Mucosa of rectum (tissue), 2 donors: ENCODE results near the gene ATXN10.

Experiments
- H3K27ac ChIP-seq, 2 donors: one replicate each; pipeline ENCODE4 v1.7.0; 2013; ENCODE audit warnings: inconsistent platforms in 2 of 2, low read depth in 2 of 2, low read length in 2 of 2
- H3K27me3 ChIP-seq, 2 donors: one replicate each; pipeline ENCODE4 v1.7.0; 2013; ENCODE audit warnings: low read length in 2 of 2; ENCODE audit not compliant: control insufficient read depth in 2 of 2, insufficient read depth in 2 of 2
- H3K36me3 ChIP-seq, 2 donors: one replicate each; pipeline ENCODE4 v1.7.0; 2013; ENCODE audit warnings: low read length in 2 of 2; ENCODE audit not compliant: control insufficient read depth in 2 of 2, insufficient read depth in 2 of 2
- H3K4me1 ChIP-seq, 2 donors: one replicate each; pipeline ENCODE4 v1.7.0; 2013; ENCODE audit warnings: low read length in 2 of 2, mild to moderate bottlenecking in 1 of 2; ENCODE audit not compliant: control insufficient read depth in 2 of 2, insufficient read depth in 2 of 2
- H3K4me3 ChIP-seq, 2 donors: one replicate each; pipeline ENCODE4 v1.7.0; 2013; ENCODE audit warnings: low read length in 2 of 2
- H3K9ac ChIP-seq, 2 donors: one replicate each; pipeline ENCODE4 v1.7.0; 2013; ENCODE audit warnings: low read length in 2 of 2, low read depth in 1 of 2, mild to moderate bottlenecking in 1 of 2
- H3K9me3 ChIP-seq, 2 donors: one replicate each; pipeline ENCODE4 v1.7.0; 2013; ENCODE audit warnings: low read length in 2 of 2; ENCODE audit not compliant: control insufficient read depth in 2 of 2
- donor health status: healthy.
- donor health status: Normal muscosa, but diverticular disease.

ATXN10 gene

GRCh38 chr22:45631841-45632238, 39.8 kb upstream of the ATXN10 start:
- H3K27ac ChIP-seq, result no peak overlapping the region
- no peaks in the 10 kb centered on the region for H3K36me3 ChIP-seq
- H3K9me3 ChIP-seq, result no peaks in the 10 kb centered on the region
- H3K4me1 ChIP-seq, result no peaks in the 10 kb centered on the region
- H3K4me3 ChIP-seq, result no peak overlapping the region
- H3K9ac ChIP-seq, result no peak overlapping the region
- peaks cover 8 to 10% of the 10 kb centered on the region in 2 donors for H3K27me3 ChIP-seq

GRCh38 chr22:45632791-45633515, 38.7 kb upstream of the ATXN10 start:
- H3K4me1 ChIP-seq, result no peaks in the 10 kb centered on the region
- H3K27me3 ChIP-seq, result peaks cover 8 to 10% of the 10 kb centered on the region in 2 donors
- H3K9me3 ChIP-seq, result no peaks in the 10 kb centered on the region
- no peak overlapping the region for H3K9ac ChIP-seq
- no peaks in the 10 kb centered on the region for H3K36me3 ChIP-seq
- no peak overlapping the region for H3K4me3 ChIP-seq
- no peak overlapping the region for H3K27ac ChIP-seq

- Histone ChIP-seq H3K4me3 (no peak overlapping the region), H3K27me3 (peaks cover 4 to 12% of the 10 kb centered on the region in 2 donors), H3K9me3 (no peaks in the 10 kb centered on the region), H3K9ac (no peak overlapping the region), H3K36me3 (no peaks in the 10 kb centered on the region), H3K27ac (no peak overlapping the region), H3K4me1 (peaks cover 6% of the 10 kb centered on the region in 2 donors)
These were observed 35.0 kb upstream of the ATXN10 start for GRCh38 chr22:45636683-45637082.

- Histone ChIP-seq H3K36me3 (no peaks in the 10 kb centered on the region), H3K4me1 (peaks cover 6% of the 10 kb centered on the region in 2 donors), H3K4me3 (no peak overlapping the region), H3K9ac (no peak overlapping the region), H3K9me3 (no peaks in the 10 kb centered on the region), H3K27me3 (peaks cover 0 to 6% of the 10 kb centered on the region in 2 donors), H3K27ac (no peak overlapping the region)
These were observed 33.4 kb upstream of the ATXN10 start for GRCh38 chr22:45638197-45638596.

- Histone ChIP-seq H3K4me3 (no peak overlapping the region), H3K27me3 (peaks cover 0 to 6% of the 10 kb centered on the region in 2 donors), H3K36me3 (no peaks in the 10 kb centered on the region), H3K27ac (no peak overlapping the region), H3K4me1 (peaks cover 6% of the 10 kb centered on the region in 2 donors), H3K9ac (no peak overlapping the region), H3K9me3 (no peaks in the 10 kb centered on the region)
These were observed 32.5 kb upstream of the ATXN10 start for GRCh38 chr22:45638834-45639746.

- Histone ChIP-seq H3K27me3 (peaks cover 0 to 3% of the 10 kb centered on the region in 2 donors), H3K4me3 (no peak overlapping the region), H3K27ac (no peak overlapping the region), H3K9ac (no peak overlapping the region), H3K36me3 (no peaks in the 10 kb centered on the region), H3K4me1 (peaks cover 6% of the 10 kb centered on the region in 2 donors), H3K9me3 (no peaks in the 10 kb centered on the region)
These were observed 31.9 kb upstream of the ATXN10 start for GRCh38 chr22:45639747-45640102.

GRCh38 chr22:45640291-45640940, 31.2 kb upstream of the ATXN10 start:
- peaks cover 5 to 6% of the 10 kb centered on the region in 2 donors for H3K27me3 ChIP-seq
- H3K9ac ChIP-seq, result no peak overlapping the region
- H3K4me3 ChIP-seq, result no peak overlapping the region
- H3K36me3 ChIP-seq, result no peaks in the 10 kb centered on the region
- no peak overlapping the region for H3K27ac ChIP-seq
- H3K9me3 ChIP-seq, result no peaks in the 10 kb centered on the region
- peaks cover 6% of the 10 kb centered on the region in 2 donors for H3K4me1 ChIP-seq

GRCh38 chr22:45640941-45641621, 30.6 kb upstream of the ATXN10 start:
- Histone ChIP-seq H3K36me3 (no peaks in the 10 kb centered on the region), H3K4me1 (peaks cover 6 to 8% of the 10 kb centered on the region in 2 donors), H3K27ac (no peak overlapping the region), H3K27me3 (peaks cover 7 to 8% of the 10 kb centered on the region in 2 donors), H3K4me3 (no peak overlapping the region), H3K9ac (no peak overlapping the region), H3K9me3 (no peaks in the 10 kb centered on the region)

GRCh38 chr22:45642986-45643385, 28.6 kb upstream of the ATXN10 start:
- no peak overlapping the region for H3K27ac ChIP-seq
- no peaks in the 10 kb centered on the region for H3K36me3 ChIP-seq
- H3K27me3 ChIP-seq, result peaks cover 7 to 9% of the 10 kb centered on the region in 2 donors
- no peak overlapping the region for H3K4me3 ChIP-seq
- peaks cover 6 to 8% of the 10 kb centered on the region in 2 donors for H3K4me1 ChIP-seq
- no peak overlapping the region for H3K9ac ChIP-seq
- H3K9me3 ChIP-seq, result no peaks in the 10 kb centered on the region
